LNCAP (cell line): ENCODE results near the gene CDH12.

ENCODE experiments used
- CTCF ChIP-seq: fragments of 450-650 bp; IDR thresholded peaks from 2 replicates; pipeline ENCODE4 v1.5.1; 2017; ENCODE audit warnings: mild to moderate bottlenecking

CDH12 gene

DNA sequence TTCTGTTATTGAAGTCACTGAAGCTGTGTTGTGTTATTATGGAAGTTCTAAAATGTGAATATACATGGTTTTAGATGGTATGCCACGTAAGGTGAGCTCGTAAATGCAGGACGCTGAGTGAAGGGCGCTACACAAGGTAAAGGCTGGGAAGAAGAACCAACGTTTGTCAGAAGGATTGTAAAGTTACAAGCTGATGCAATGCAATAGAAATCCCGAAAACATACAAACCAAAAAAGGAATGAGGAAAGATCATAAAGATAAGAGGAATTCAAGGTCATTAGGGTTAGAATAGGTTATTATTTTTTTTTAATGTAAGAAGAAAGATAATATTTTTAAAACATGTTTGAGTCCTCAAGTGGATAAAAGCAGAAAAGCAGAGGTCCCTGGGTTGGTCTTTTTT lies 538.6 kb downstream of the CDH12 start:
- no peak for TF ChIP-seq CTCF

DNA sequence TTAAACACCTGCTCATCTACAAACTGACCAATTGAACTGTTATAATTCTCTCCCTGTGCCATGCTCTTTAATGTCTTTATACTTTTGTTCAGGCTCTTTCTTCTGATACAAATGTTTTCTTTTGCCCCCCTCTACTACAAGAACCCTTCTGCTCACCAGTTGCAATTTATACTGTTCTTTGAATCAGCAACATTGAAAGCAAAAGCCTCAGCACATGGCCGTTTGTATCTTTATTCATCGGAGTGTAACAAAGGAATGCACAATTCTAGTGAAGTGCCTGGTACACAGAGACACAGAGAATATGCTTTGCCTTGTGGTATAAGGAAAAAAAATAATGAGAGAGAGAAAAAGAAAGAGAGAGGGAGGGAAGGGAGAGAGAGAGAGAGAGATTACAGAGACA lies 547.1 kb downstream of the CDH12 start:
- TF ChIP-seq CTCF, result no peak

DNA sequence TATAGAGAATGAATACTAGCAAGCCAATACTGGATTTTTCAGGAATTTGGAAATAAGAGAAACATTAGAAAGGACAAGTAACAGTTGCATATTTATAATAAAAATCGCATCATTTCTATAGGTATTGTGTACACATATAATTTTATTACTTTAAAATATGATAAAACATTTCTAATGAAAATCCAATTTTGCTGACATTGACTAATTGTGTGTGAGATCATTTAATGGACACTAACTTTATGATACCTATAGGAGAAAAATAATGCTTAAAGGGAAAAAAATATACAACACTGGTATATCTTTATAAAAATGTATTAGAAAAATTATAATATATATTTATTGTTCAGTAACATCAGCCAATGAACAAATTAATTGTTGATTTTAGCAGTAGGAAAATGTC lies 557.3 kb downstream of the CDH12 start:
- TF ChIP-seq CTCF, result no peak

GRCh38 chr5:22293147-22293546 lies 560.0 kb downstream of the CDH12 start:
- no peak for TF ChIP-seq CTCF

GRCh38 chr5:22278164-22278563 lies 575.0 kb downstream of the CDH12 start:
- TF ChIP-seq CTCF, result no peak

- TF ChIP-seq CTCF, result no peak
These were observed 576.1 kb downstream of the CDH12 start for GRCh38 chr5:22277006-22277405.

- TF ChIP-seq CTCF, result no peak
These were observed 595.0 kb downstream of the CDH12 start for GRCh38 chr5:22258139-22258538.

GRCh38 chr5:22250528-22250927 lies 602.6 kb downstream of the CDH12 start:
- no peak for TF ChIP-seq CTCF
